Omental fat pad (tissue), 4 donors: ENCODE measurements around the gene TACC2. TPM values are rescaled to one million over a fixed set of nuclear protein-coding genes. Genes with fewer than 3 reads are reported as not detected.

Experiments
- ATAC-seq: fragments of 150-250 bp; one replicate; pipeline ENCODE4 v1.9.1; 2016; ENCODE audit warnings: mild to moderate bottlenecking, moderate library complexity; ENCODE audit not compliant: low FRiP score
- DNase-seq: peaks from one replicate; pipeline ENCODE4 v3.0.0-alpha.2; 2019; ENCODE audit warnings: low spot score
- total RNA-seq, 4 donors: library from RNA; depleted of rRNA; stranded (reverse); fragments of >200 nt; gene quantifications; one replicate each; pipeline ENCODE4 v1.1.0, GENCODE V29; 2016
- TF ChIP-seq, protein P1 (sequence below), 3 donors: fragments of 450-650 bp; IDR thresholded peaks; one replicate each; pipeline ENCODE4 v1.5.1; 2016 to 2017; ENCODE audit warnings: antibody characterized with exemption in 3 of 3, mild to moderate bottlenecking in 3 of 3, moderate library complexity in 2 of 3

Gene TACC2
- total RNA-seq, 4 donors from 2014 or later = 23.8 to 33.6 (median 29.4) TPM

DNA sequence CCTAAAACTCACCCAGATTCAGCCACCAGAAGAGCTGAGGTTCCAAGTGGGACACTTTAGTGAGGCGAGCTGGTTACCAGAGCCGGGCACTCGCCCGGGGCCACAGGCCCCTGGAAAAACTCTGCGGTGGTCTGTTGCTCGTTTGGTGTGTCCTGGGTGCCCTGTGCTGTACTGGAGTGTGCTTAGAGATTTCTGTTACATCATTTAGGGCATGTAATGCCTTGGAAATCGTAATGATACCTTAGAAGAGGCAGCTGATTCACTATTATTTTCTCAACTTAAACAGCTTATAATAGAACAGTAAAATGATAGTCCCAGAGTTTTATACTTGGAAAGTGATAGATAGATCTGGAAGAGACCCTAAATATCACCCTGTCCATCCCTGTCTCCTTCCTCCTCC is 233.7 kb downstream of the TACC2 start:
- no peak for DNase-seq
- ATAC-seq = no peak

GRCh38 chr10:122224159-122224558 is 235.2 kb downstream of the TACC2 start:
- DNase-seq = no peak
- ATAC-seq = no peak
- TF ChIP-seq, protein P1, sequence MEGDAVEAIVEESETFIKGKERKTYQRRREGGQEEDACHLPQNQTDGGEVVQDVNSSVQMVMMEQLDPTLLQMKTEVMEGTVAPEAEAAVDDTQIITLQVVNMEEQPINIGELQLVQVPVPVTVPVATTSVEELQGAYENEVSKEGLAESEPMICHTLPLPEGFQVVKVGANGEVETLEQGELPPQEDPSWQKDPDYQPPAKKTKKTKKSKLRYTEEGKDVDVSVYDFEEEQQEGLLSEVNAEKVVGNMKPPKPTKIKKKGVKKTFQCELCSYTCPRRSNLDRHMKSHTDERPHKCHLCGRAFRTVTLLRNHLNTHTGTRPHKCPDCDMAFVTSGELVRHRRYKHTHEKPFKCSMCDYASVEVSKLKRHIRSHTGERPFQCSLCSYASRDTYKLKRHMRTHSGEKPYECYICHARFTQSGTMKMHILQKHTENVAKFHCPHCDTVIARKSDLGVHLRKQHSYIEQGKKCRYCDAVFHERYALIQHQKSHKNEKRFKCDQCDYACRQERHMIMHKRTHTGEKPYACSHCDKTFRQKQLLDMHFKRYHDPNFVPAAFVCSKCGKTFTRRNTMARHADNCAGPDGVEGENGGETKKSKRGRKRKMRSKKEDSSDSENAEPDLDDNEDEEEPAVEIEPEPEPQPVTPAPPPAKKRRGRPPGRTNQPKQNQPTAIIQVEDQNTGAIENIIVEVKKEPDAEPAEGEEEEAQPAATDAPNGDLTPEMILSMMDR (IDR thresholded peaks at IDR 0.05) = no peak

More for the DNA sequence above, 233.7 kb downstream of the TACC2 start:
- TF ChIP-seq, protein P1 (IDR thresholded peaks at IDR 0.05) = no peak

- DNase-seq (no peak), ATAC-seq (no peak)
- TF ChIP-seq, protein P1 (IDR thresholded peaks at IDR 0.05) = no peak
Observed at GRCh38 chr10:122225330-122225729, 236.4 kb downstream of the TACC2 start.

DNA sequence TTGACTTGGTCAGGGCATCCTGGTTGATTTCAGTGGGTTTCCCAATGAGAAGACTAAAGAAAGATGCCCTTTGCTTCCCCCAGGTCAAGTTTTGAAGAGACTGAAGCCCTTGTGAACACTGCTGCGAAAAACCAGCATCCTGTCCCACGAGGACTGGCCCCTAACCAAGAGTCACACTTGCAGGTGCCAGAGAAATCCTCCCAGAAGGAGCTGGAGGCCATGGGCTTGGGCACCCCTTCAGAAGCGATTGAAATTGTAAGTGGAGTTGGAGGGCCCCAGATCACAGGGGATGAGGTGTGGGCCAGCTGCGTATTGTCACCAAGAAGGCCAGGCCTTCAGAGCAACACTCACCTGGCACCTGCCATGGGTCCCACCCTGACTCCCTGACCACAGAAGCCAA is 238.8 kb downstream of the TACC2 start:
- TF ChIP-seq, protein P1 (IDR thresholded peaks at IDR 0.05) = no peak
- DNase-seq = no peak
- ATAC-seq = no peak

DNA sequence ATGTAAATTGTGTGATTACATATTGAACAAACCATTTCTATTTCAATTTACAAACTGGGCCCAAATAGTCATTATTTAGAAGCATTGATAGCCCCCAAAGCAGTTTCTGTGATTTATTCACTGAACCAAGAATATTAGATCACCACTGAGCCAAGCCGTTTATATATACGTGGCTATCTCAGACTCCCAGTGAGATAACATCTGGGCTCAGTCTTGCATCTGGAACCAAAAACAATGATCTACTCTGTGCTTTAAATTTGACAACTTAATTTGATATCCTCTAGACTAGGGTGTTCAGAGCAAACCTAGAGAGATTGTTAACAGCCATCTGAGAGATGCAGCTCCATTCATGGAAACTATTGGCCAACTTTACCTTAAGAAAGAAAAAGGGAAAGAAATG is 240.7 kb downstream of the TACC2 start:
- ATAC-seq (no peak), DNase-seq (no peak)
- TF ChIP-seq, protein P1 (IDR thresholded peaks at IDR 0.05) = no peak

GRCh38 chr10:122230222-122230621 is 241.3 kb downstream of the TACC2 start:
- ATAC-seq = no peak
- DNase-seq = no peak
- TF ChIP-seq, protein P1 (IDR thresholded peaks at IDR 0.05) = no peak

- ATAC-seq (no peak), DNase-seq (no peak)
- TF ChIP-seq, protein P1 (IDR thresholded peaks at IDR 0.05) = no peak
Observed at GRCh38 chr10:122232769-122233168, 243.8 kb downstream of the TACC2 start.
